IMR-90 (cell line): ENCODE data around the gene RETN. TPM values are rescaled to one million over a fixed set of nuclear protein-coding genes. Genes with fewer than 3 reads are reported as not detected.

Source experiments
- ATAC-seq: fragments of 200-7000 bp; cut with Tn5 transposase; 2 replicates; pipeline ENCODE4 v1.9.1; 2020; ENCODE audit warnings: low read depth, mild to moderate bottlenecking, moderate library complexity
- BruUV-seq: library from RNA; stranded (reverse); fragments of 400-500 nt; replicated peaks from 2 replicates; lab custom pipeline; 2021; lab: Mats Ljungman, UMichigan
- CTCF ChIA-PET: fragments of 300-600 bp; formaldehyde crosslinking; extraction: SDS; loops from one replicate; lab custom pipeline; 2021; ENCODE audit warnings: antibody characterized with exemption; lab: Yijun Ruan, JAX
- POLR2A ChIA-PET: fragments of 300-600 bp; sonication (Branson Sonifier 250); formaldehyde crosslinking; loops from one replicate; lab custom pipeline; 2022; ENCODE audit warnings: antibody characterized with exemption; ENCODE audit not compliant: unreplicated experiment; lab: Charles Lee
- DNase-seq: peaks from one replicate; pipeline ENCODE4 v3.0.0; 2013
- H2AFZ ChIP-seq: replicated peaks from 2 replicates; pipeline ENCODE3; 2013; ENCODE audit warnings: low read length, mild to moderate bottlenecking; ENCODE audit not compliant: poor library complexity
- H2AK5ac ChIP-seq: 2 replicates; pipeline ENCODE4 v1.6.1; 2013; ENCODE audit warnings: low read depth, low read length, inconsistent platforms
- H2AK9ac ChIP-seq: replicated peaks from 2 replicates; pipeline ENCODE3; 2013; ENCODE audit warnings: mild to moderate bottlenecking, low read depth, low read length, moderate library complexity; ENCODE audit not compliant: poor library complexity
- H2BK120ac ChIP-seq: 2 replicates; pipeline ENCODE4 v1.6.1; 2013; ENCODE audit warnings: low read depth, low read length, inconsistent platforms
- H2BK15ac ChIP-seq: 3 replicates; pipeline ENCODE4 v1.6.1; 2013; ENCODE audit warnings: low read depth, low read length, inconsistent platforms
- H2BK20ac ChIP-seq: 2 replicates; pipeline ENCODE4 v1.6.1; 2013; ENCODE audit warnings: low read depth, mild to moderate bottlenecking, inconsistent platforms, low read length, moderate library complexity
- H2BK5ac ChIP-seq: 2 replicates; pipeline ENCODE4 v1.6.1; 2013; ENCODE audit warnings: mild to moderate bottlenecking, low read depth, low read length, inconsistent platforms; ENCODE audit not compliant: poor library complexity, severe bottlenecking
- H3K14ac ChIP-seq: replicated peaks from 2 replicates; pipeline ENCODE4 v1.6.1; 2013; ENCODE audit warnings: low read depth, low read length, inconsistent platforms
- H3K18ac ChIP-seq: 2 replicates; pipeline ENCODE4 v1.6.1; 2013; ENCODE audit warnings: low read depth, low read length, control low read depth
- H3K23ac ChIP-seq: 2 replicates; pipeline ENCODE4 v1.6.1; 2013; ENCODE audit warnings: low read depth, low read length, inconsistent platforms
- H3K27ac ChIP-seq: 2 replicates; pipeline ENCODE4 v1.5.1; 2013; ENCODE audit warnings: mild to moderate bottlenecking, control low read depth, low read length; ENCODE audit not compliant: insufficient read depth
- H3K27me3 ChIP-seq: 2 replicates; pipeline ENCODE4 v1.6.1; 2013; ENCODE audit warnings: low read length; ENCODE audit not compliant: control insufficient read depth, insufficient read depth
- H3K36me3 ChIP-seq: 2 replicates; pipeline ENCODE4 v1.6.1; 2013; ENCODE audit warnings: low read length, mixed read lengths; ENCODE audit not compliant: control insufficient read depth, insufficient read depth
- H3K4ac ChIP-seq: 2 replicates; pipeline ENCODE4 v1.6.1; 2013; ENCODE audit warnings: low read depth, low read length, inconsistent platforms
- H3K4me1 ChIP-seq: 2 replicates; pipeline ENCODE4 v1.6.1; 2013; ENCODE audit warnings: low read length, mixed read lengths; ENCODE audit not compliant: control insufficient read depth, insufficient read depth
- H3K4me2 ChIP-seq: 2 replicates; pipeline ENCODE4 v1.6.1; 2013; ENCODE audit warnings: low read depth, mild to moderate bottlenecking, control low read depth, low read length, moderate library complexity
- H3K4me3 ChIP-seq: 2 replicates; pipeline ENCODE4 v1.5.1; 2013; ENCODE audit warnings: low read depth, mild to moderate bottlenecking, control low read depth, low read length, moderate library complexity; ENCODE audit not compliant: insufficient read depth
- H3K56ac ChIP-seq: 2 replicates; pipeline ENCODE4 v1.6.1; 2013; ENCODE audit warnings: low read length, inconsistent platforms; ENCODE audit not compliant: insufficient read depth; ENCODE audit errors: extremely low read depth
- H3K79me1 ChIP-seq, 2 experiments: 2 replicates each; pipeline ENCODE4 v1.6.1; 2013; ENCODE audit warnings: low read length in 2 of 2, inconsistent platforms in 1 of 2, low read depth in 1 of 2
- H3K9ac ChIP-seq: 2 replicates; pipeline ENCODE4 v1.6.1; 2013; ENCODE audit warnings: low read depth, low read length, control low read depth
- H3K9me1 ChIP-seq: 2 replicates; pipeline ENCODE4 v1.6.1; 2013; ENCODE audit warnings: low read length, inconsistent platforms; ENCODE audit not compliant: insufficient read depth
- H3K9me3 ChIP-seq: 2 replicates; pipeline ENCODE4 v1.6.1; 2013; ENCODE audit warnings: low read length; ENCODE audit not compliant: control insufficient read depth, insufficient read depth
- H4K20me1 ChIP-seq: 2 replicates; pipeline ENCODE4 v1.6.1; 2013; ENCODE audit warnings: low read length, inconsistent platforms; ENCODE audit not compliant: insufficient read depth
- H4K5ac ChIP-seq: 2 replicates; pipeline ENCODE4 v1.6.1; 2013; ENCODE audit warnings: mild to moderate bottlenecking, low read depth, low read length, control low read depth
- H4K8ac ChIP-seq, 2 experiments: 2 replicates each; pipeline ENCODE4 v1.6.1; 2013; ENCODE audit warnings: low read depth in 2 of 2, low read length in 2 of 2, control low read depth in 1 of 2, inconsistent platforms in 1 of 2
- H4K91ac ChIP-seq: 2 replicates; pipeline ENCODE4 v1.6.1; 2013; ENCODE audit warnings: low read depth, low read length, inconsistent platforms; ENCODE audit not compliant: insufficient read depth
- BHLHE40 ChIP-seq: fragments of 150-350 bp; IDR thresholded peaks from 2 replicates; pipeline ENCODE4 v1.6.1; 2016; ENCODE audit warnings: mild to moderate bottlenecking, low read depth, low read length
- CEBPB ChIP-seq: IDR thresholded peaks from 2 replicates; pipeline ENCODE4 v1.6.1; 2012; ENCODE audit warnings: low read depth, low read length, improper control_type of control experiment
- CHD1 ChIP-seq: IDR thresholded peaks from 2 replicates; pipeline ENCODE4 v1.6.1; 2012; ENCODE audit warnings: low read depth, low read length, improper control_type of control experiment
- MAFK ChIP-seq: IDR thresholded peaks from 2 replicates; pipeline ENCODE4 v1.6.1; 2012; ENCODE audit warnings: low read depth, low read length, improper control_type of control experiment
- MAZ ChIP-seq: IDR thresholded peaks from 2 replicates; pipeline ENCODE4 v1.6.1; 2012; ENCODE audit warnings: low read depth, mild to moderate bottlenecking, low read length, improper control_type of control experiment, moderate library complexity, borderline replicate concordance
- MXI1 ChIP-seq: IDR thresholded peaks from 2 replicates; pipeline ENCODE4 v1.6.1; 2012; ENCODE audit warnings: low read depth, mild to moderate bottlenecking, low read length, moderate library complexity, borderline replicate concordance
- RAD21 ChIP-seq: IDR thresholded peaks from 2 replicates; pipeline ENCODE4 v1.6.1; 2012; ENCODE audit warnings: low read length, improper control_type of control experiment
- RCOR1 ChIP-seq: IDR thresholded peaks from 2 replicates; pipeline ENCODE4 v1.6.1; 2012; ENCODE audit warnings: mild to moderate bottlenecking, low read length, improper control_type of control experiment; ENCODE audit not compliant: insufficient replicate concordance
- RFX5 ChIP-seq: IDR thresholded peaks from 2 replicates; pipeline ENCODE4 v1.8.0; 2012; ENCODE audit warnings: low read depth, mild to moderate bottlenecking, low read length, moderate library complexity
- SMC3 ChIP-seq: fragments of 150-350 bp; IDR thresholded peaks from 2 replicates; pipeline ENCODE4 v1.6.1; 2016; ENCODE audit warnings: low read depth, mild to moderate bottlenecking, antibody characterized with exemption, low read length, moderate library complexity
- WGBS, 2 experiments: methylation state at CpG; one replicate each; pipeline versions ENCODE4 v1.1.5 to v1.1.7; 2013; ENCODE audit warnings: missing lambda C conversion rate in 2 of 2; ENCODE audit not compliant: insufficient read length in 1 of 2; ENCODE audit errors: extremely low coverage in 2 of 2; 5-methylcytosine and 5-hydroxymethylcytosine counted together
- dilution Hi-C: fragments of 300-500 bp; cut with HindIII; formaldehyde crosslinking; loops from one replicate; pipeline ENCODE4 v1.14.3; 2018; ENCODE audit warnings: low sequenced_read_pairs; ENCODE audit not compliant: unreplicated experiment
- in situ Hi-C: fragments of 300-500 bp; cut with MboI; formaldehyde crosslinking; loops from 3 replicates; pipeline ENCODE4 v1.14.3; 2019; ENCODE audit warnings: low sequenced_read_pairs, inconsistent platforms, mixed read lengths
- intact Hi-C: fragments of 100-400 bp; cut with micrococcal nuclease; formaldehyde crosslinking; loops from 2 replicates; pipeline ENCODE4 v1.10.0; 2022
- polyA plus RNA-seq, 3 experiments: library from polyadenylated mRNA; depleted of rRNA; stranded (reverse); fragments of >200 nt; gene quantifications; 2 replicates each; pipeline ENCODE4 v1.2.3, GENCODE V29; 2012; ENCODE audit warnings: low replicate concordance in 1 of 3
- total RNA-seq: library from RNA; depleted of rRNA; stranded (reverse); fragments of >200 nt; gene quantifications from 2 replicates; pipeline ENCODE4 v1.2.3, GENCODE V29; 2012
- TF ChIP-seq, protein P1 (sequence below): conservative IDR thresholded peaks from 2 replicates; pipeline ENCODE4 v1.5.1; 2012; ENCODE audit warnings: mild to moderate bottlenecking, low read depth, low read length, improper control_type of control experiment
- TF ChIP-seq, protein P2 (sequence below): fragments of 150-350 bp; IDR thresholded peaks from 2 replicates; pipeline ENCODE4 v1.6.1; 2016; ENCODE audit warnings: low read depth, mild to moderate bottlenecking, low read length, moderate library complexity, borderline replicate concordance

The RETN gene
- total and polyA plus RNA-seq, 2 of the 4 experiments (the other 2 are of a cell fraction): not detected

DNA sequence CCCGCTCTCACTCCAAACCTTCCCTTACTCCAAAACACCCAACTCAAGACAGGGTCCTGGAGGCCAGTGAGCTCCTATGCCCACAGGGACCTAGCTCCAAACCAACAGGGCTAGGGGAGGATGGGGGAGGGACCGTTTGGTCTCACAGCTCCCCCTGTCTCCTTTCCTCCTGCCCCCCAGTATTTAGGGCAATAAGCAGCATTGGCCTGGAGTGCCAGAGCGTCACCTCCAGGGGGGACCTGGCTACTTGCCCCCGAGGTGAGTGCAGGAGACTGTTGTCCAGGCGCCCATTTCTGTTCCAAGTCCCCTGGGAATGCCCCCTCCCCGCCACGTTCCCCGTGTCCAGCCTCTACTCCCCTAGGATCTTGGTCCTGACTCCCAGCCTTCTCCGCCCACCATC lies 792 bp downstream of the RETN start:
- Histone ChIP-seq H2BK20ac (no peak overlapping the region), H3K27ac (no peak overlapping the region), H3K4me3 (no peak overlapping the region), H3K79me1 (no peaks in the 10 kb centered on the region), H3K23ac (no peak overlapping the region), H3K56ac (no peak overlapping the region), H2AK5ac (no peak overlapping the region), H2AFZ (no peak overlapping the region), H3K9me3 (peaks cover 4% of the 10 kb centered on the region; the same call in 1 of the 2 replicates), H3K4me2 (no peak overlapping the region), H4K20me1 (no peaks in the 10 kb centered on the region), H3K18ac (no peak overlapping the region), H2AK9ac (no peak overlapping the region), H3K4ac (no peak overlapping the region), H3K9ac (no peak overlapping the region), H2BK15ac (no peak overlapping the region), H3K14ac (no peak overlapping the region), H3K36me3 (no peaks in the 10 kb centered on the region), H3K4me1 (no peaks in the 10 kb centered on the region), H4K91ac (no peak overlapping the region), H4K5ac (no peak overlapping the region), H2BK5ac (no peak overlapping the region), H3K9me1 (no peaks in the 10 kb centered on the region), H3K27me3 (peaks cover 29% of the 10 kb centered on the region), H2BK120ac (no peak overlapping the region), H4K8ac (no peak overlapping the region)
- ATAC-seq (no peak), DNase-seq (no peak)
- ChIA-PET CTCF (interaction anchor here (1.9 kb wide), 1 partner anchor 11 kb away, joined by 6 read pairs; the partner anchor contains the start of gene TRAPPC5), POLR2A (no interaction called here)
- dilution Hi-C loops (no loop called here), in situ Hi-C loops (no loop called here), intact Hi-C loops (no loop called here)
- WGBS, 2 experiments: 8 to 100% methylated on average over 1 to 5 of the region's 9 CpGs
- TF ChIP-seq, protein P1, sequence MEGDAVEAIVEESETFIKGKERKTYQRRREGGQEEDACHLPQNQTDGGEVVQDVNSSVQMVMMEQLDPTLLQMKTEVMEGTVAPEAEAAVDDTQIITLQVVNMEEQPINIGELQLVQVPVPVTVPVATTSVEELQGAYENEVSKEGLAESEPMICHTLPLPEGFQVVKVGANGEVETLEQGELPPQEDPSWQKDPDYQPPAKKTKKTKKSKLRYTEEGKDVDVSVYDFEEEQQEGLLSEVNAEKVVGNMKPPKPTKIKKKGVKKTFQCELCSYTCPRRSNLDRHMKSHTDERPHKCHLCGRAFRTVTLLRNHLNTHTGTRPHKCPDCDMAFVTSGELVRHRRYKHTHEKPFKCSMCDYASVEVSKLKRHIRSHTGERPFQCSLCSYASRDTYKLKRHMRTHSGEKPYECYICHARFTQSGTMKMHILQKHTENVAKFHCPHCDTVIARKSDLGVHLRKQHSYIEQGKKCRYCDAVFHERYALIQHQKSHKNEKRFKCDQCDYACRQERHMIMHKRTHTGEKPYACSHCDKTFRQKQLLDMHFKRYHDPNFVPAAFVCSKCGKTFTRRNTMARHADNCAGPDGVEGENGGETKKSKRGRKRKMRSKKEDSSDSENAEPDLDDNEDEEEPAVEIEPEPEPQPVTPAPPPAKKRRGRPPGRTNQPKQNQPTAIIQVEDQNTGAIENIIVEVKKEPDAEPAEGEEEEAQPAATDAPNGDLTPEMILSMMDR: no peak
- no peak for TF ChIP-seq MAZ
- no peak for TF ChIP-seq BHLHE40
- TF ChIP-seq RCOR1: no peak
- no peak for TF ChIP-seq MAFK
- TF ChIP-seq CEBPB: no peak
- no peak for TF ChIP-seq RFX5
- TF ChIP-seq SMC3: no peak
- TF ChIP-seq CHD1: no peak
- no peak for TF ChIP-seq MXI1
- no peak for TF ChIP-seq RAD21
- TF ChIP-seq, protein P2, sequence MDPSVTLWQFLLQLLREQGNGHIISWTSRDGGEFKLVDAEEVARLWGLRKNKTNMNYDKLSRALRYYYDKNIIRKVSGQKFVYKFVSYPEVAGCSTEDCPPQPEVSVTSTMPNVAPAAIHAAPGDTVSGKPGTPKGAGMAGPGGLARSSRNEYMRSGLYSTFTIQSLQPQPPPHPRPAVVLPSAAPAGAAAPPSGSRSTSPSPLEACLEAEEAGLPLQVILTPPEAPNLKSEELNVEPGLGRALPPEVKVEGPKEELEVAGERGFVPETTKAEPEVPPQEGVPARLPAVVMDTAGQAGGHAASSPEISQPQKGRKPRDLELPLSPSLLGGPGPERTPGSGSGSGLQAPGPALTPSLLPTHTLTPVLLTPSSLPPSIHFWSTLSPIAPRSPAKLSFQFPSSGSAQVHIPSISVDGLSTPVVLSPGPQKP: no peak
- no TSS peak for BruUV-seq
